ENCODE data around the gene SP140L. TPM values are rescaled to one million over a fixed set of nuclear protein-coding genes. Genes with fewer than 3 reads are reported as not detected.

Gene SP140L
- total RNA-seq, 2 donors from 2014 or later = 13.2 to 14.4 TPM

- Histone ChIP-seq H3K9me3 (no peaks in the 10 kb centered on the region), H3K36me3 (no peaks in the 10 kb centered on the region), H3K4me1 (no peaks in the 10 kb centered on the region), H3K27ac (no peak overlapping the region), H3K4me3 (no peak overlapping the region), H3K9ac (ENCODE audit: low read depth in 2 of 2, low read length in 2 of 2) (no peak overlapping the region), H3K27me3 (no peaks in the 10 kb centered on the region)
- DNase-seq = no peak
- intact Hi-C loops (cut with DNase I) = no loop called here
- no peak for TF ChIP-seq CTCF (IDR thresholded peaks at IDR 0.05)
Measured at GRCh38 chr2:230441227-230441897, 114.4 kb downstream of the SP140L start.

DNA sequence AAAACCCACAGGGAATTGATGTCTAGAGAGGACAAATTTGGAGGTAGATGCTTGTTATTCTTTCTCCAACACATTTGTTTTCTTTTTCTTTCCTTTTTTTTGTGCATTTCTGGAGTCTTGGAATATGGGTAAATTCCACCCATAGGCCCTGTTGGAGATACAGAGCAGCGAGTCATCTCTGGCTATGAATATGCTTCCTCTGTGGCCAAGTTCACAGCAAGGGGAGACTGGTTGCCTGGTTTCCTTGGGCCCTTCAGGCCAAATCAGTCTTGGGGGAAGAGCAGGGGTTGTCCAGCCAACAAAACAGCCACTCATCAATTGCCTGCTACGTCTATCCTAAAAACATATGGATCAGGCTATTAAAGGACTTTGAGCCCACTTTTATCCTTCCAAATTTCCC is 116.5 kb downstream of the SP140L start:
- no peaks in the 10 kb centered on the region for H3K4me1 ChIP-seq
- no peak for TF ChIP-seq CTCF (IDR thresholded peaks at IDR 0.05)

GRCh38 chr2:230444832-230445231 is 117.8 kb downstream of the SP140L start:
- no peak overlapping the region for H3K4me3 ChIP-seq
- no peaks in the 10 kb centered on the region for H3K4me1 ChIP-seq
- H3K9me3 ChIP-seq = no peaks in the 10 kb centered on the region
- no peak for TF ChIP-seq CTCF (IDR thresholded peaks at IDR 0.05)
- no peak overlapping the region for H3K9ac ChIP-seq (ENCODE audit: low read depth in 2 of 2, low read length in 2 of 2)
- intact Hi-C loops (cut with DNase I) = no loop called here
- peaks cover 4% of the 10 kb centered on the region for H3K36me3 ChIP-seq
- H3K27me3 ChIP-seq = no peaks in the 10 kb centered on the region
- H3K27ac ChIP-seq = no peak overlapping the region
- no peak for DNase-seq

More for the DNA sequence above, 116.5 kb downstream of the SP140L start:
- Histone ChIP-seq H3K4me3 (no peak overlapping the region), H3K9ac (ENCODE audit: low read depth in 2 of 2, low read length in 2 of 2) (no peak overlapping the region), H3K36me3 (no peaks in the 10 kb centered on the region), H3K27me3 (no peaks in the 10 kb centered on the region), H3K9me3 (no peaks in the 10 kb centered on the region), H3K27ac (no peak overlapping the region)
- DNase-seq = no peak
- intact Hi-C loops (cut with DNase I) = no loop called here

DNA sequence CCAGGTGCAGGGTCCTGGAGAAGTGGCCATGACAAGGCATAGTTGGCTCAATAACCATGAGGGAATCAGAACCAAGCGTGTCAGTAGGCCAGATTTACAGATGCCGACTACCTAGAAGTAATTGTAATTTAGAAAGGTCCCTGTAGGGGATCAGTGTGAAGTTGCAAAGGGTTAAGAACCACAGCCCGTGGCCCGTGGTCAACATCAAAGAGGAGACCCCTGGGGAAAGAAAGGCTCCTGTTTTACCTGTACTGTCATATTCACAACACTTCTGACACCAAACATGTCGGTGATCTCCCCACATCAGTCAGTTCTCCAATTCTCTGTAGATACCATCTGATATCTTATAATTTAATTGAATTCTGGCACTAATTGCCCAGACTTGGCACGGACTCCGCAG is 120.0 kb downstream of the SP140L start:
- H3K27ac ChIP-seq = no peak overlapping the region

More for the DNA sequence above, 120.0 kb downstream of the SP140L start:
- no peaks in the 10 kb centered on the region for H3K4me1 ChIP-seq
- intact Hi-C loops (cut with DNase I) = no loop called here
- H3K9ac ChIP-seq (ENCODE audit: low read depth in 2 of 2, low read length in 2 of 2) = no peak overlapping the region
- no peak overlapping the region for H3K4me3 ChIP-seq
- H3K27me3 ChIP-seq = no peaks in the 10 kb centered on the region
- no peak for TF ChIP-seq CTCF (IDR thresholded peaks at IDR 0.05)
- no peak for DNase-seq
- no peaks in the 10 kb centered on the region for H3K9me3 ChIP-seq
- peaks cover 4% of the 10 kb centered on the region for H3K36me3 ChIP-seq
